ENCODE results near the gene PODXL.

Gene PODXL

GRCh38 chr7:131568510-131568909 is 12.1 kb upstream of the PODXL start:
- DNase-seq = no peak

- no peak for DNase-seq
Observed at GRCh38 chr7:131564640-131565039, 8.2 kb upstream of the PODXL start.

GRCh38 chr7:131563918-131564317 is 7.5 kb upstream of the PODXL start:
- DNase-seq = no peak

- DNase-seq = no peak
Observed at GRCh38 chr7:131562941-131563340, 6.5 kb upstream of the PODXL start.

GRCh38 chr7:131560061-131560460 is 3.6 kb upstream of the PODXL start:
- DNase-seq = no peak

- peak in 11 of 58 donors; percentile 9 to 41 (median 16) for DNase-seq
Observed at GRCh38 chr7:131557652-131558385, 1.4 kb upstream of the PODXL start.

GRCh38 chr7:131556909-131557651 is 652 bp upstream of the PODXL start:
- DNase-seq = peak in 1 of 58 donors; percentile 43

- DNase-seq = peak in 1 of 58 donors; percentile 43
Observed at GRCh38 chr7:131555552-131556052, 826 bp downstream of the PODXL start.

GRCh38 chr7:131554880-131555516 is 1.4 kb downstream of the PODXL start:
- no peak for DNase-seq

- DNase-seq = no peak
Observed at GRCh38 chr7:131553931-131554330, 2.5 kb downstream of the PODXL start.

- DNase-seq = no peak
Observed at GRCh38 chr7:131552053-131552452, 4.4 kb downstream of the PODXL start.

- no peak for DNase-seq
Observed at GRCh38 chr7:131550846-131551245, 5.6 kb downstream of the PODXL start.

GRCh38 chr7:131548371-131548770 is 8.1 kb downstream of the PODXL start:
- no peak for DNase-seq

GRCh38 chr7:131547589-131547988 is 8.8 kb downstream of the PODXL start:
- DNase-seq = no peak

GRCh38 chr7:131546583-131547141 is 9.8 kb downstream of the PODXL start:
- DNase-seq = no peak

- no peak for DNase-seq
Observed at GRCh38 chr7:131546126-131546525, 10.3 kb downstream of the PODXL start.

- peak in 6 of 58 donors; percentile 3 to 19 (median 8) for DNase-seq
Observed at GRCh38 chr7:131544449-131545301, 11.8 kb downstream of the PODXL start.

- DNase-seq = no peak
Observed at GRCh38 chr7:131544021-131544420, 12.4 kb downstream of the PODXL start.

- no peak for DNase-seq
Observed at GRCh38 chr7:131543298-131543697, 13.1 kb downstream of the PODXL start.

- DNase-seq = no peak
Observed at GRCh38 chr7:131540491-131541162, 15.8 kb downstream of the PODXL start.
